Frontal cortex (tissue), 4 donors: ENCODE results near the gene CARMIL1. TPM values are rescaled to one million over a fixed set of nuclear protein-coding genes. Genes with fewer than 3 reads are reported as not detected.
"Not testable (repeated sequence)": the region's sequence is repeated elsewhere in the genome, so short reads cannot be mapped to it uniquely, and the experiment has no call there.

Experiments used
- DNase-seq, 2 donors: peaks; one replicate each; pipeline ENCODE4 v3.0.0; 2012; ENCODE audit warnings: low spot score in 2 of 2
- FAIRE-seq: peaks from 2 replicates; lab custom pipeline; 2012; peaks lifted over from hg19 to GRCh38; lab: Jason Lieb, UNC
- total RNA-seq: library from RNA; depleted of rRNA; stranded (reverse); fragments of >200 nt; gene quantifications from one replicate; pipeline ENCODE4 v1.2.3, GENCODE V29; 2014
- donor health status: control.
- donor health status: control.
- donor health status: control.

CARMIL1 gene
- total RNA-seq, 1 donor from 2014 or later, result 32.6 TPM

DNA sequence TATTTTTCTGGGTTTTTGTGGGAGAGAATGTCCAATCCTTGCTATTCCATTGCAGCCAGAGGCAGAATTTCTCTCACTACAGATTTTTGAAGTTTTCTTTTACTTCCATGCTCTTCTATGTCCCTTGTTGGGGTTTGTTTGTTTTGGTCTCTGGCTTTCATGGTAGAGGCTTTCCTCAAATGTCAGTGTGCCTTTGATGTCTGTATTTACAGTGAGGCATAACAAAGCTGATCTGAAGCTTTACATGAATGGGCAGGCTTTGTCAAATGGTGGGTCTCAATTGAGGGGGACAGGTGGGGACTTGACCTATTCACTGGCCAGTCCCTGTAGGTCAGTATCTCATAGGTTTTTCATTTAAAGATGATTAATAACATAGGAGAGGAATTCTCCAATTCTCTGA lies 8.6 kb upstream of the CARMIL1 start:
- no peak for DNase-seq
- no peak for FAIRE-seq

DNA sequence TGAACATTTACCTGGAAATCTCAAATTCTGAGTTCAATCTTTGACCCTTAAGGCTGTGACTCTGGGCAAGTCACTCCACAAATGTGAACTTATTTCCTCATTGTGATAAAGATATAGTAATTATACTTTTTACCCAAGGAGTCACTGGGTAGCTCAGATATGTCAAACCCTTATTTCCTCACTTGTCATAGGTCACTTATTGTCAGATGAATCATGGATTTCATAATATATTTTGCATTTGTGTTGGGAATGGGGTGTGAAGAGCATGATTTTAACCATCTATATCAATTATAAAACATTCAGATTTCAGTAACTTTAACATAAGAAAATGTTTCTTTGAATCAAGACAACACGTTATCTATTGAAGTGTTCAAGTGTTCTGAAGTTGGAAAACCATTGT lies 3.7 kb upstream of the CARMIL1 start:
- no peak for DNase-seq
- FAIRE-seq, result no peak

DNA sequence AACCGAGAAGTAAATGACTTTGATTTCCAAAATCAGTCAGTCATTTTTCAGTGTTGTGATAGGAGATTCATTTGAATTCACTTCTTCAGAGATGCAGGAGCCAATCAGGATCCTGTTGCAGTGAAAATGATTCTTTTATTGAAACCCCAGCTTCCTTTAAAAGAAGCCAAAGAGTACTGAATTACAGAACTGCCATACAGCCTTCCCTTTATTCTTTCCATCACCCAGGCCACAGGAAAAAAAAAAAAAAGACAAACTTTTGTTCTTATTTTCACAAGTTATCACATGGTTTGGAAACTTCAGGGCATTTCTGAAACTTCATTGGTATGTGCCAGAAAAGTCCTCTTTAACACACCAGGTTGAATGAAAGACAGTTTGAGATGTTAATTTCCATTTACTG lies 1.8 kb upstream of the CARMIL1 start:
- FAIRE-seq, result no peak
- DNase-seq, result no peak

DNA sequence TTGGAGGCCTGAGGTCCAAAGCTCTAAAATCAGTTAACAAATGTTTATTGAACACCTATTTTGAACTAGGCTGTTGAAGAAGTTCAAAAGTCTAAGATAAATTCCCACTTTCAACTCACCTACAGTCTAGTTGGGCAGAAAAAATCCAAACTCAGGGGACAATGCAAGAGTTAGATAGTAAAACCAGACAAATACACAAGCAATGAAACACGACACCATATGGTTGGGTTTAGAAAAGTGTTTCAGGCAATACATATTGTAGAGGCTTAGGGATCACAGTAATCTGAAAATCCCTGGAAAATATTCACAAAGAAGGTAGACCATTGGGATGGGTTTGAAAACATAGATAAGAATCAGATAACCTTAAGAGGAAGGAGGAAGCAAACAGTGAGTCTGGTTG lies 1.3 kb upstream of the CARMIL1 start:
- DNase-seq, result no peak
- FAIRE-seq, result no peak

DNA sequence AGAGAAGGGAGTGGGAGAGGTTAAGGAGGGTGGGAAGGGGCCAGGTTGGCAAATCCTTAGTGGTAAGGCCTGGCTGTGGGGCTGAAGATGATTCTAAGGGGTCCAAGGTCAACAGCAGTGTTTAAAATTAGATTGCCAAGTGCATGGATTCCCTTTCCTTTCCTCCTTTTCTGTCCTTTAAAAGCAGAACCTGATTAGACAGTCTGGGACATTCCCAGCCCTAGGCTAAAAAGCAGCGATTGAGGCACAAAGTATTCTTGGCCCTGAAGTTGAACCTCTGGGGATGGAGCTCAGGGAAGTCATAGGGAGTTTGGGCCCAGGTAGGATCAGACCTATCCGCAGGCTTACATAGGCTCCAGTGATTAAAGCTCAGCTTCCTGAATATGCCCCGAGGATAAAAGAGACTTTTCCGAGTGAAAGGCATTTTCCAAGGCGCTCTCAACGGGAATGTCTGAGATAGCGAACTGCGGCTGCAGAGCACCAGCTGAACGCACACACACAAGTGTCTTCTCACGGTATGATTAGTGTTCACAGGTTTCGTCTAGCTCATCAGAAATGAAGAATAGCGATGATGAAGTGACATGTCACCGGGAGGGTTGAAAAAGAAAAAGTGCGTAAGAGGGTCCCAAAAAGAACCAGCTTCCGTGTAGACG lies 787 bp upstream of the CARMIL1 start:
- FAIRE-seq, result no peak
- DNase-seq, result peak in 1 of 2 donors; percentile 21

DNA sequence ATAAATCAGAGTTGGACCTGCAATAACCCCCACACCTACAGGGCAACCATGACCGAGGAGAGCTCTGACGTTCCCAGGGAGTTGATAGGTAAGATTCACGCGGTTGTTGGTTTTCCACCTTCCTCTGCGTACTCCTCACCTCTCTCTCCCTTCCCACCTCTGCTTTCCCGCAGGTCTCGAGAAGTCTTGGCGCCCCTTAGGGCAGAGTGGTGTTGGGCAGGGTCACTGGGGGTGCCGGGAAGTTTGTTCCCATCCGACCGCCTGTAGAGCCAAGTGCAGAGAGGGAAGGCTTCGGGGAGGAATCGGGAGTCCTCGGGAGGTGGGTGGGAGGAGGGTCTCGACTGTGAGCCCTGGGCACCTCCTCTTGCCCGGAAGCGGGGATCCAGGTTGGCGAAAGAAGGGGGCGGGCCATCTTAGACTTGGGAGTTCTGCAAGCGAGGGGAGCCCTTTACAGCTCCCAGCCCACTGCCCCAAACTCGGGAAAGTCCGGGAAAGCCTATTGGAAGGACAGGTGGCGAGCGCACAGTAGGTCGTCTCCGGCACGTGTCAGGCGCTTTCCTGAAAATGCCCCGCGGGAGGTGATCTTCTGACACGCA lies 672 bp downstream of the CARMIL1 start:
- FAIRE-seq, result no peak
- peak in 1 of 2 donors; percentile 20 for DNase-seq

DNA sequence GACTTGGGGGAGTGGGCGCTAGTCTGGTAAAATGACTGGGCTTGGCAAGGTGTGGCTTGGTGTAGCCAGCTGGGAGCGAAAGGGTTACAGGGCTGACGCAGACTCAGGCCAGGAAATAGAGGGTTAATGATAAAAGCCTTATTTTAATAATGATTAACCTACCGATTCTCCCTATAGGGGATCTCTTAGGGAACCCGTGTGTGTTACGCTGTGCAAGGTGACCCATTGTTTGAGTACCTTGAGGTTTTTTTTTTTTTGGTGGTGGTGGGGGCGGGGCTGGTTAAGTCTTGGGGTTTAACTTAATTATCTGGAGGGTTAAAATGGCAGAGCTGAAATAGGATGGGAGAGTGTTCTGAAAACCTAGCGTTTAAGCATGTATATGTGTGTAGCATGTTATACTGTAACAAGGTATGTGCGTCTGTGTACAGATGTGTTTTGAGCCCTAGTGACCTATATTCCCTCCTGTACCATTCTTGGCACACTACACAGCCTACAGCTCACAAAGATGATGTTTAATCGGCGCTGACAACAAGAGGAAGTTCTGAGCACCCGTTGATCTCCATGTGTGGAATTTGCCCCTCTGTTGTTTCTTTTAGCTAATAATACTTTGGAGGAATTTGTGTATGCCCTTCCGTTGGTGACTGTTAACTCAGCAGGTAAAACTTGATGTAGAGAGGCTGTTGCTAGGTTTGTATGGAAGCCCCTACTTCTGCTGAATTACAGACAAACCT lies 1.3 kb downstream of the CARMIL1 start:
- no peak for FAIRE-seq
- peak in 1 of 2 donors; percentile 28 for DNase-seq

DNA sequence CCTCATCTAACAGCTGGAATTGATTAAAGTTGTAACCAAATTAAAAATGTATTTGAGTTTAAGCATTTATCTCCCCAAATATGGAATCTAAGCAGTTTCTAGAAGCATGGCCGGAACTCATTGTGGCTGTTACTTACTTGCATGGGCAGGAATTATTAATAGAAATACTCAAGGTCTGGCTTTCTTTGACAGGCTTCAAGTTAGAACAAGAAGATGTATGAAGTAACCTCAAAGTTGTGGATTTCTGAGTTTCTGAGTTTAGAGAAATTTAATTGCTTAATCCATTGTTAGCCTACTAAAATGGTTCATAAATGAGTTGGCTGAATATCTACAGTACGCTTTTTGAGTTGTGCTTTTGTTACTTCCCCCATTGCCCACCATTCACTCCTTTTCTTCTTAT lies 7.7 kb downstream of the CARMIL1 start:
- no peak for DNase-seq
- FAIRE-seq, result no peak

DNA sequence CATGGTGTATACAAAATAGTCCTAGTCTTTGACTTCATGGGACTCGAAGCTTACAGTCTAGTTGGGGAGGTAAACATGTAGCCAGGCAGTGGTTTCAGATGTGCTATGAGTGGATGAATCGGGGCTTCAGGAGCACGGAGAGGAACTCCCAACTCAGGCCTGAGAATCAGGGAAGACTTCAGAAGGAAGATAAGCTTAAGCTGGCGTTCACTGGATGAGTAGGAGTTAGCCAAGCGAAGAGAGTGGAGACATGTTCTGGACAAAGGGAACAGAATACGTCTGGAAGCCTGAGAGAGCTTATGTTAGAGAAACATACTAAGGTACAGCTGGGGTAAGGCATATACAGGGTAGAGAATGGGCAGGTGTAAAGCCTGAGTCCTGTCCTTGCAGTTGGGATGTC lies 8.8 kb downstream of the CARMIL1 start:
- FAIRE-seq, result no peak
- no peak for DNase-seq

DNA sequence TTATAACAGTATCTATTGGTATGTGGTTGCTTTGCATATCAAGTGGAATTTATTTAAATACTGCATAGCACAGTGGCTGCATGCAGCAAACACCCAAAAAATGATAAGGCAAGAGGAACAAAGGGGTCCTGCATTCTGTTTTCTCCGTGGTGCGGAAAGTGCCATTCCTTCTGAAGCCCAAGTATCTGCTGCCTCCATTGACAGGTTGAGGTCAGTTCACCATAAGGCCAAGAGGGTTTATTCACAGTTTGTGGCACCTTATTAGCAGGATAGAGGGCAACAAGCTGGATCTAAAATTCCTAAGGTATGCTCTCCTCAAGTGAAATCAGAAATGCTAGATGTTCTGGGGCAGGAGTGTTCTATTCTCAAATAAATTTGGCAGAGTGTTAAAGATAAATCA lies 9.3 kb downstream of the CARMIL1 start:
- DNase-seq (no peak), FAIRE-seq (no peak)

DNA sequence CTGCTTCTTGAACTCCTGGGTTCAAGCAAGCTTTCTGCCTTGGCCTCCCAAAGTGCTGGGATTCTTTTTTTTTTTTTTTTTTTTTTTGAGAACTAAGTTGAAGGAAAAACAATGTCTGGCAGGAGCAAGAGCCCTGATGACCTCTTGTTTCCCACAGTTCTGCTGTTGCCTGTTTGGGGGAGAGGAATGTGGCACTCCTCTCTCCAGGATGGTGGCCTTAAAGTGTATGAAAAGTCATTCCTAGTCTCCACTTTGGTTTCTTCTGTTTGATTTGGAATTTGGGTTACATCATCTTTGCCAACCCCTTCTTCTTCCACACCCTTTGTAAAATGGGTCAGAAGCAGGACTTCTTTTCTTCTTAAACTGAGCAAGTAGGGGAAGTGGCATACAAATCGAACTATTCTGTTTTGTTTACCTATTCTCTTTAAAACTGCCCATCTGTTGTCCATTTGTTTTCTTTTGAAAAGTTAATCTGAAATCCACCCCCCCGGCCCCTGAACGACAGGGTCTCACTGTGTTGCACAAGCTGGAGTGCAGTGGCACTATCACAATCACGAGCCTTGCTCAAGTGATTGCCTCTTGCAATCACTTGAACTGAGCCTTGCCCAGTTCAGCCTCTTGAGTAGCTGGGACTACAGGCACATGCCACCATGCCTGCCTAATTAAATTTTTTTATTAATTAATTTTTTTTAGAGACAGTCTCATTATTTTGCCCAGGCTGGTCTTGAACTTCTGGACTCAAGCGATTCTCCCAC lies 11.3 kb downstream of the CARMIL1 start:
- DNase-seq, result no peak
- FAIRE-seq, result no peak

DNA sequence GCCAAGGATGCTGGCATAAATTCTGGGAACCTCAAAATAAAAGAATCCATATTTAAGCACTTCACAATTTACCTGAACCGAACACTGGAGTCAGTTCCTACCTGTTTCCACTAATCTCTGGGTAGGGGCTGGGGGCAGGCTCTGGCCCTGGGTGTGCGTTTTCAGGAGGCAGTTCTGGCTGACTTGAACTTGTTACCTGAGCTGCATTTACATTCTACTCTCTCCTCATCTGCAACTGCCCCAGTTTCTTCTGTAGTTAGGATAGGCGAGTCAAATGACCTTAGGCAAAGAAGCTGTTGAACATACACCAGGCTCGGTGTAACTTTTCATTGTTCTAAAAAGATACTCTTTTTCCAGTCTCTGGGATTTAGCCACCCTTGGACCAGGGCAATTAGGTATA lies 13.2 kb downstream of the CARMIL1 start:
- FAIRE-seq, result no peak

DNA sequence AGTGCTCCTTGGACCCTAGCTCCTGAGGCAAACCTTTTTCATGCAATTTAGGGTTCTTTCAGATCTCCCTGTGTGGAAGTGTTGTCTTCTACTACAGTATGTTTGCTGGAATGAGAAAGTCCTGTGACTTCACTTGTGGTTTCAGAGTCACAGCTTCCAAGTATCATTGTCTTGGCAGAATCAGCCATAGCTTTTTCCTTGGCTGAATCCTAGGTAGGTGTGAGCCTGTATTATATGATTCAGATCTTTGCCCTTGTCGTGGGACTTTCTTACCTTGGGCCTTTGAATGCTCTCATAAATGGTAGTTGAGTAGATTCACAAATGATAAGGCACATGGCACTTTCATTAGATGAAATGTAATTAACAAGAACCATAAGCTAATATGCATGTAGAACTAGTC lies 16.5 kb downstream of the CARMIL1 start:
- no peak for FAIRE-seq
- no peak for DNase-seq

More for the DNA sequence above, 13.2 kb downstream of the CARMIL1 start:
- no peak for DNase-seq

DNA sequence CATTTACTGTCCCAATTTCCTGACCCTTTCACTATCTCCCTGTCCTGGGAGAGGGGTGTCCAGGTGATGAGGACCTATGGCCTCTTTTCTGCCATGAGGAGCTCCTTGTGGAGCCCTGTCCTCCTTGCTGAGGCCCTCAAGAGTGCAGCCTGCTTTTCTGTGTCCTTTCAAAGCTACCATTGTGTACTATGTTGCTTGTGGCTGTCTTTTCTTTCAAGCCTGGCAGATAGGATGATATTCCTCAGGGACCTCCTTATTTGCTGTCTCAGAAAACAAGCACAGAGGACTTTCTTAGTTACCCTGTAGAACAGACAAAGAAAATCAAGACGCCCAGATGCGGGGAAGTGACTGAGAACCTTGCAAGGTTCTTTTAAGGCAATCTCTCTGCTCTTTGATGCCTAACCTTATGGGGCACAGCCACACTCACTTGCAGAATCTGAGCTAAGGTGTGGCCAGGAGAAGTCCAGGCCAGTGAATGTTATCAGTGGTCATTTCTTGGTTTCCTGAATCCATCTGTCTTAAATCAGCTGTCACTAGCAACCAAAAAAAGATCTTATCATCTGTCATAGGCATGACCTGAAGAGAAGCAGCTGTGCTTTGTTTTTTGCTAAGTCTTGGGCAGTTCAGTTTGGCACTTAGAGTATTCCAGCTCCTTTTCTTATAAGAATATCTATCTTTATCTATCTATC lies 17.2 kb downstream of the CARMIL1 start:
- FAIRE-seq (no peak), DNase-seq (no peak)

DNA sequence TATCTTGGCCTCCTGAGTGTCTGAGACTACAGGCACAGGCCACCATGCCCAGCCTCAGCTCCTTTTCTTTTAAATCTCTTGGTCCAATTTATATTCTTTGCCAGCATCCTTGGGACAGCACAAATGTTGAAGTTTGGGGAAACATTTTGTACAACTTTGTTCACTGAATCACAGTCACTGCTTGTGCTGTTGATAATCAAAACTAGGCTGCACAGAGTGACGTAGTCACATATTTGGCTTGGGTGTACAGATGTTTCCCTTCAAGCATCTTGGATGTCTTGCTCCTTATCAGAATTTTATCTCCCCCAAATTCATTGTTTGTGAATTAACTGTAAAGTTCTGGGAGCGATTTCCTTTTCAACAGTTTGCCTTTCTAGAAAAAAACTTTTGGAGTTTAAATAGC lies 17.9 kb downstream of the CARMIL1 start:
- FAIRE-seq (no peak), DNase-seq (no peak)

DNA sequence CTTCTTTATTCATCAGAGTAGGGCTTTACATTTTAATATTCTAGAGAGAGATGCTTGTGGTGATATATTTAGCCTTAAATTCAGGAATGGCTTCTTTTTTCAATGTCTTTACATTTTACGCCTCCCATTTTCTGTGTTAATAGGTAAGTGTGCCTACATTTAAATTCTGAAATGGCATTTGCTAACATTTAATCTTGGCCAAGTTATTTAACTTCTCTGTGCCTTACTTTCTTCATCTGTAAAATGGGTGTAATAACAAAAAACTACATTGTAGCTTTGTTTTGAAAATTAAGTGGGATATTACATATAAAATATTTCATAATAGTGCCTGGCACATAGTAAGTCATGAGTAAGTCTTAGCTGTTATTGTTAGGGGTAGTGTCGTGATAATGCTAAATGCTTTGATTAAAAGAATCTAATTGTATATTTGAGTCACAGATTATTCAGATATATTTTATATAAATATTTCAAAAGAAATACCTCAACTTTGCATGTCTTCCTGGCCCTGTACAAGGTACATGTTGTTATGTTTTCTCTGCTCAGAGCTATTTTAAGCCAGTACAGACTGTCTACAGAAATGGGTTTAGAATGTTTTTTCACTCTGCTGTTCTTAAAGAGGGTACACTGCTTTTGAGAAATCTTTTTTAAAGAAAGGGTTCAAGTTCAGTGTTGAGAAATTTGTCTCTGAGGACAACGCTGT lies 18.8 kb downstream of the CARMIL1 start:
- DNase-seq (no peak), FAIRE-seq (no peak)

DNA sequence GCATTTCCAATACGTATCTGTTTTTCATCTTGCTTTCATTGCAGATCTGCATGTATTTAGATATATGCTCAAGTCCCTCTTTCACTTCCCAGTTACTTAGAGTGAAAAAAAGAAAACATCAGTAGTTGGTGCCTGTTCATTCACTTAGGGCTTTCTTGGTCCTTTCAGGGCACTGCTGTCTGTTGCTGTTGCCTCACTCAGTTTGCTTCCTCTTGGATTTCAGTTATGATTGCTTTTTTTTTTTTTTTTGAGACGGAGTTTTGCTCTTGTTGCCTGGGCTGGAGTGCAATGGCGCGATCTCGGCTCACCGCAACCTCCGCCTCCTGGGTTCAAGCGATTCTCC lies 19.3 kb downstream of the CARMIL1 start:
- DNase-seq, FAIRE-seq: not testable (repeated sequence)

DNA sequence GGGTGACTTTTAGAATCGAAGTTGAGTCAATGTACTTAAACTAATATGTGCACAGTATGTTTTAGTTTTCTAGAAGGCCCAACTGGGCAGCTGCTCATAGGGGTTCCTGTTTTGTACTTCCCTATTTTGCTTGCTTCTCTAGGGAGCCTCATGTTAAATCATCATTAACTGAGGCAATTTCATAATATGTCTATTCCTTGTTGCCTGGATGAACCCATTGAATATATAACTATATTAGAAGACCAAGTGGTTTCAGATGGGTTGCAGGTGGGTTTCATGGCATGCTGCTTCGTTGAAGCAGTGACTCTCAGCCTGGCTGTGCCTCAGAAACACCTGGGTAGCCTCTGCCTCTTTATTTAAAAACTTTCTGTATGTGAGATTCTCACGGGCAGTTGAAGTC lies 22.2 kb downstream of the CARMIL1 start:
- FAIRE-seq, result no peak

DNA sequence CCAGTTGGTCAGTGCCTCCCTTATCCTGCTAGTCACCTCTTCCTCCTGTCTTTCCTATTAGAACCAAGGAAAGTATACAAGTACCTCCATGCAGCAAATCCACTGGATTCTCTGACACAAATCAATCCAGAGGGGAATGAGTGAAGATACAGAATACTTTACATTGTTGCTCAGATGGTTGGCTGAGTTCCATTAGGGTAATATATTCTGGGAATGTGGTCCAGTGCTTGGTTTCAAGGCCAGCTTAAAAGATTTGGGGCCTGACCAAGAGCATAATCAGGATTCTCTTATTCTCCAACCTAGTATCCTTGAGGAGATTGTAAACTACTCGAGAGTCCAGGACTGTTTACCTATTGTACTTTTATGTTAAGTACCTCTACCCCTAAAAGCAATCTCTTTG lies 23.0 kb downstream of the CARMIL1 start:
- DNase-seq, result no peak

More for the DNA sequence above, 22.2 kb downstream of the CARMIL1 start:
- no peak for DNase-seq

More for the DNA sequence above, 23.0 kb downstream of the CARMIL1 start:
- FAIRE-seq, result no peak
